GM18858 (cell line): ENCODE measurements around the gene CCDC90B.
"Not testable (repeated sequence)": the region's sequence is repeated elsewhere in the genome, so short reads cannot be mapped to it uniquely, and the experiment has no call there.

Experiments used
- ATAC-seq: cut with Tn5 transposase; IDR thresholded peaks from one replicate; pipeline ENCODE4 v1.9.1; 2021; ENCODE audit not compliant: unreplicated experiment

The CCDC90B gene

GRCh38 chr11:83292709-83293456 is 6.7 kb upstream of the CCDC90B start:
- ATAC-seq: peak; percentile 52

GRCh38 chr11:83287631-83288030 is 1.5 kb upstream of the CCDC90B start:
- ATAC-seq: no peak

- ATAC-seq: peak; percentile 30
Measured at GRCh38 chr11:83285151-83285770, 906 bp downstream of the CCDC90B start.

- ATAC-seq: no peak
Measured at GRCh38 chr11:83284501-83285150, 1.5 kb downstream of the CCDC90B start.

- no peak for ATAC-seq
Measured at GRCh38 chr11:83282084-83282716, 4.0 kb downstream of the CCDC90B start.

- ATAC-seq: no peak
Measured at GRCh38 chr11:83280256-83280655, 5.9 kb downstream of the CCDC90B start.

GRCh38 chr11:83278351-83278750 is 7.8 kb downstream of the CCDC90B start:
- ATAC-seq: no peak

GRCh38 chr11:83275888-83276641 is 10.1 kb downstream of the CCDC90B start:
- ATAC-seq: no peak

GRCh38 chr11:83272627-83273026 is 13.5 kb downstream of the CCDC90B start:
- ATAC-seq: no peak

- not testable (repeated sequence) for ATAC-seq
Measured at GRCh38 chr11:83271734-83272133, 14.4 kb downstream of the CCDC90B start.

- not testable (repeated sequence) for ATAC-seq
Measured at GRCh38 chr11:83269080-83269479, 17.1 kb downstream of the CCDC90B start.

- no peak for ATAC-seq
Measured at GRCh38 chr11:83265331-83265730, 20.8 kb downstream of the CCDC90B start.

- ATAC-seq: no peak
Measured at GRCh38 chr11:83259559-83259958, 26.6 kb downstream of the CCDC90B start.

- no peak for ATAC-seq
Measured at GRCh38 chr11:83257761-83258168, 28.4 kb downstream of the CCDC90B start.

GRCh38 chr11:83256602-83257340 is 29.4 kb downstream of the CCDC90B start:
- no peak for ATAC-seq

- ATAC-seq: no peak
Measured at GRCh38 chr11:83255366-83255765, 30.8 kb downstream of the CCDC90B start.

- no peak for ATAC-seq
Measured at GRCh38 chr11:83252941-83253340, 33.2 kb downstream of the CCDC90B start.

GRCh38 chr11:83252266-83252665 is 33.9 kb downstream of the CCDC90B start:
- ATAC-seq: no peak

GRCh38 chr11:83249972-83250593 is 36.1 kb downstream of the CCDC90B start:
- ATAC-seq: peak; percentile 74

- ATAC-seq: no peak
Measured at GRCh38 chr11:83249445-83249844, 36.7 kb downstream of the CCDC90B start.
